ENCODE data around the gene SYCP3.

- TF ChIP-seq CTCF (IDR thresholded peaks at IDR 0.05): no peak
- no peak for TF ChIP-seq EZH2 (IDR thresholded peaks at IDR 0.05)
- no peak for TF ChIP-seq EZH2phosphoT487 (IDR thresholded peaks at IDR 0.05)
Measured at GRCh38 chr12:101706403-101706802, 32.9 kb downstream of the SYCP3 start.
